Right ventricle myocardium inferior (tissue), 1 donor: ENCODE measurements around the gene HES1. TPM values are rescaled to one million over a fixed set of nuclear protein-coding genes. Genes with fewer than 3 reads are reported as not detected.
"Not testable (repeated sequence)": the region's sequence is repeated elsewhere in the genome, so short reads cannot be mapped to it uniquely, and the experiment has no call there.

ENCODE experiments used
- ATAC-seq: fragments of 200-7000 bp; cut with Tn5 transposase; one replicate; pipeline ENCODE4 v1.9.1; 2020; ENCODE audit warnings: mild to moderate bottlenecking, moderate library complexity
- DNase-seq: peaks from one replicate; pipeline ENCODE4 v3.0.0; 2021; ENCODE audit errors: missing footprints
- intact Hi-C: fragments of 100-400 bp; cut with DNase I; formaldehyde crosslinking; loops from one replicate; pipeline ENCODE4 v1.11.0; 2022
- total RNA-seq: library from RNA; stranded (reverse); fragmentation: NEBNext Ultra II Directional; extraction: Animal tissue kit (Norgen Biotek cat#: 25700); gene quantifications from one replicate; pipeline ENCODE4 v1.2.1, GENCODE V29; 2021
- donor health status: DM: no; HTN: yes; CAD: no; lungs with severe emphysema.

HES1 gene
- total RNA-seq, 1 donor from 2014 or later = 11.4 TPM

DNA sequence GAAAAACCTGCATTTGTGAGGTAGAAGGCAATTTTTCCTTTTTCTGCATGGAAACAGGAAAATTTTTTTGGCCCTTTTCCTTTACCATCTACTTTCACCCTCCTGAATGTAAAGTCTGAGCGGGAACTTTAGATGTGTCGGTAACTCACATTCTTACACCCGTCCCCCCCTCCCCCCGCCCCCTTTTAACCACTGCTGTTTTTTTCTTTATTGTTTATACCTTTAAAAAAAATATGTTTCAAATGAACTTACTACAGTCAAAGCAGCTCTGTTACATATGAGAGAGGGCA, 487 bp upstream of the HES1 start:
- DNase-seq (no peak), ATAC-seq (no peak)
- intact Hi-C loops = loop anchor here (1.0 to 5.0 kb wide), 3 partner anchors 65 to 153 kb away; no protein-coding TSS in a partner anchor

DNA sequence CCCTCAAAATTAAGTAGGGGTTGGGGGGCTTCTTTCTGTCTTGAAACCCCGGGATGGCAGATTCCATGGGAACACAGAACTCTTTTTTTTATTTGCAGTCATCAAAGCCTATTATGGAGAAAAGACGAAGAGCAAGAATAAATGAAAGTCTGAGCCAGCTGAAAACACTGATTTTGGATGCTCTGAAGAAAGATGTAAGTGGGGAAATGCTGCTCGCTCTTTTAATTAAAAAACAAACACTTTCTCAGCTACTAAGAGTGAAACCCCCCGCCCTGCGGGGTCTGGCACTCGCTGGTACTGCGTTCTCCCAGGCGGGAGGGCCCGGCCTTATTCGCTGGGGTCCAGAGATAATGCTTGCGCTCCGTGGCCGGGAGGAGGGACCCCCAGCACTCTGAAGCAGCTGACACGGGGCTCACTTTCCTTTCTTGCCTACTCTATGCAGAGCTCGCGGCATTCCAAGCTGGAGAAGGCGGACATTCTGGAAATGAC, 615 bp downstream of the HES1 start:
- intact Hi-C loops = loop anchor here (2.0 to 5.0 kb wide), 3 partner anchors 154 to 356 kb away; no protein-coding TSS in a partner anchor

DNA sequence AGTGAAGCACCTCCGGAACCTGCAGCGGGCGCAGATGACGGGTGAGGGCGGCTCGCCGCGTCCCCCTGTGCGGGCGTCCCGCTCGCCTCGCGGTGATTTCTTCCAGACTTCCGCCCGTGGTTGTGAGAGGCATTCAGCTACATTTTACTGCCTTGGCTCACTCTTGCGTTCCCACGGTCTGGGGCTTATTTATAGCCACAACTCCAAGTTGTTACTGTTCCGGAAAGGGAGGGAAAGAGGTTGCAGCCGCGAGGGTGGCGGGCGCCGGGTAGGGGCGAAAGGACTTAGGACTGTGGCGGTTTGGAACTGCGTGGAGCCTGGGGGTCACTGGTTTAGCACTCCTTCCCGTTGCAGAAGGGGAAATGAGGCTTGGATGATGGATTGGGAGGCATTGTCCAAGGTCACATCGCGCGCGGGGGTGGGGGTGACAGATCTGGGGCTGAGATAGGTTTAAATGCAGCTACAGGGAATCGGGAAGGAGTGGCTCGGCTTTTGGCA, 1.1 kb downstream of the HES1 start:
- no peak for ATAC-seq

More for the DNA sequence above, 615 bp downstream of the HES1 start:
- peak; percentile 71 for DNase-seq
- no peak for ATAC-seq

DNA sequence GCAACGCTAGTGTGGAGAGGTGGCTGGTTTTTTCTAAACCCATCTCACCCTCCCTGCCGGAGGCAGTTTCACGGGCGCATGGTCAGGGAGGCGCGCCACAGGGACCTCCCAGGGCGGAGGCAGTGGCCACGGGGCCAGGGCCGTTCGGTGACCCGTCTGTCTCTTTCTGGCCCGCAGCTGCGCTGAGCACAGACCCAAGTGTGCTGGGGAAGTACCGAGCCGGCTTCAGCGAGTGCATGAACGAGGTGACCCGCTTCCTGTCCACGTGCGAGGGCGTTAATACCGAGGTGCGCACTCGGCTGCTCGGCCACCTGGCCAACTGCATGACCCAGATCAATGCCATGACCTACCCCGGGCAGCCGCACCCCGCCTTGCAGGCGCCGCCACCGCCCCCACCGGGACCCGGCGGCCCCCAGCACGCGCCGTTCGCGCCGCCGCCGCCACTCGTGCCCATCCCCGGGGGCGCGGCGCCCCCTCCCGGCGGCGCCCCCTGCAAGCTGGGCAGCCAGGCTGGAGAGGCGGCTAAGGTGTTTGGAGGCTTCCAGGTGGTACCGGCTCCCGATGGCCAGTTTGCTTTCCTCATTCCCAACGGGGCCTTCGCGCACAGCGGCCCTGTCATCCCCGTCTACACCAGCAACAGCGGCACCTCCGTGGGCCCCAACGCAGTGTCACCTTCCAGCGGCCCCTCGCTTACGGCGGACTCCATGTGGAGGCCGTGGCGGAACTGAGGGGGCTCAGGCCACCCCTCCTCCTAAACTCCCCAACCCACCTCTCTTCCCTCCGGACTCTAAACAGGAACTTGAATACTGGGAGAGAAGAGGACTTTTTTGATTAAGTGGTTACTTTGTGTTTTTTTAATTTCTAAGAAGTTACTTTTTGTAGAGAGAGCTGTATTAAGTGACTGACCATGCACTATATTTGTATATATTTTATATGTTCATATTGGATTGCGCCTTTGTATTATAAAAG, 1.8 kb downstream of the HES1 start:
- DNase-seq (peak; percentile 82), ATAC-seq (no peak)
- intact Hi-C loops = loop anchor here (2.0 to 5.0 kb wide), 3 partner anchors 155 to 357 kb away; no protein-coding TSS in a partner anchor

More for the DNA sequence above, 1.1 kb downstream of the HES1 start:
- intact Hi-C loops = loop anchor here (2.0 to 5.0 kb wide), 3 partner anchors 155 to 356 kb away; no protein-coding TSS in a partner anchor
- DNase-seq = peak; percentile 74

DNA sequence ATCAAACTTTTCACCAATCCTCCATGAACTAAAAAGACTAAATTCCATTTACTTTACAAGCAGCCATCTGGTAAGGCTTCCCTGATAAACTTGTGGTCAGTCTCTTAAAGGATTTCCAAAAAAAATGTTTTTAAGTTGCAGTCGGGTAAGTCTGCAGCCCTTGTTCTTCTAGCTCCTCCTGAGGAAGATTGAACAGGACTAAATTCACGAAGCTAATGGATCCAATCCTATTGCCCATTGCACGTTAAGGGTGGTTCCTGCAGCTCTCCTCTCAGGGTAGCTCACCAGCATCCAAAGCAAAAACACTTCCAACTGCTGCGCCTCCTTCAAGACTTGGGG, 2.8 kb downstream of the HES1 start:
- no peak for ATAC-seq
- intact Hi-C loops = loop anchor here (5.0 kb wide), 1 partner anchor 156 kb away; no protein-coding TSS in a partner anchor
- DNase-seq = no peak

DNA sequence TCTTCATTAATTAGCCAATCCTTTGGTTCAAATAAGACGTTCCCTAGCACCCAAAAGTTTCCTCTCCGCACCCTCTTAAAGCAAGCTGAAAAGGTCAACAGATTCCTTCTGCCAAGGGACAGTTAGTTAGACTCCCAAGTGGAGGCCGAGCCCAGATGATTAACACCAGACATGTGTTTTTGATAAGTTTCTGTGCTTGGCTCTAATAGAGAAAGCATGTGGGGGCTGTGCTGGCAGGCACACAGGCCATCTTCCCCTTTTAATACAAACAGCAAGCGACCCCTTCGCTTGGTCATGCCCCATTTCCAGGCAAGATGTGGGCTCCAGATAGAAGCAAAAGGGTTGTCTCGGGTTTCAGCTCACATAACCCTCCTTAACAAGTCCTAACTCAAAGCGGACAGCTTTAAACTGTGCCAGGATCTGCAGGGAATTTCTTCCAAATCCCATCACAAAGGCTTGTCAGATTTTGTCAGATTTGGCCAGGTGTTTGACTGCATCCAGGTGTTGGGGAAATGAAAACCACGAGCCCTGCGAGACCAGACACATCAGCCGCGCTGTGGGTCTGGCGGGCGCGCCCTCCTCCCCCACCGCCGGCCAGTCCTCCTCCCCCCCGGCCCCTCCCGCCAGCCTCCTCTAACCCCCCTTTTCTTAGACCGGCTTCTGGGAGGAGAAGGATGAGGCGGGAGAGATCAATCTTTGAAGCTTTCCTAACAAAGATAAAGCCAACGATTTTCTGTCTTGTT, 3.3 kb downstream of the HES1 start:
- intact Hi-C loops = loop anchor here (5.0 kb wide), 1 partner anchor 157 kb away; no protein-coding TSS in a partner anchor
- DNase-seq = peak; percentile 54
- no peak for ATAC-seq

DNA sequence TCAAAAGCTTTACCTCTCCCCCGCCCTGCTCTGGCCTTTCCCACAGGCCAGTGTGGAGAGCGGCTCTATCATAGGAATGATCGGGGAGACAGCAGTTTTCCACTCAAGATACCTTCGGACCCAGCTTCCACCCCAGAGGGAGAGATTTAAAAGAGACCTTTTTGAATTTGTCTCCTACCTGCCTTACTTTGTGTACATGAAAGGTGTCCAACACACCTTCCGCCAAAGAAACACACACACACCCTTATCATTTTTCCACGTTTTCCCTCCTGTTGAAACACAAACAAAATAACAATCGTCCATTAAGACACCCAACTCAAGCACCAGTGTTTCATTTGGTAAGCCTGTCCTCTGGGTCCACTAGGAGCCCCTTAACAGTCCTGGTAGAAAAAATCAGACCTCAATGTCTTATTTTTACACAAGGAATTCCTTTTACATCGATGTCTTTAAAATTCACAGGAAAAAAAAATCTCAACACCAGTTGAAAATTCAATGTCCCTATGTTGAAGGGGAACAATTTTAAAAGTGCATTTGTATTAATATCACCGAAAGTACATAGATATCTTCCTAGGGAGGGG, 4.0 kb downstream of the HES1 start:
- ATAC-seq (no peak), DNase-seq (no peak)
- intact Hi-C loops = loop anchor here (5.0 kb wide), 1 partner anchor 158 kb away; no protein-coding TSS in a partner anchor

DNA sequence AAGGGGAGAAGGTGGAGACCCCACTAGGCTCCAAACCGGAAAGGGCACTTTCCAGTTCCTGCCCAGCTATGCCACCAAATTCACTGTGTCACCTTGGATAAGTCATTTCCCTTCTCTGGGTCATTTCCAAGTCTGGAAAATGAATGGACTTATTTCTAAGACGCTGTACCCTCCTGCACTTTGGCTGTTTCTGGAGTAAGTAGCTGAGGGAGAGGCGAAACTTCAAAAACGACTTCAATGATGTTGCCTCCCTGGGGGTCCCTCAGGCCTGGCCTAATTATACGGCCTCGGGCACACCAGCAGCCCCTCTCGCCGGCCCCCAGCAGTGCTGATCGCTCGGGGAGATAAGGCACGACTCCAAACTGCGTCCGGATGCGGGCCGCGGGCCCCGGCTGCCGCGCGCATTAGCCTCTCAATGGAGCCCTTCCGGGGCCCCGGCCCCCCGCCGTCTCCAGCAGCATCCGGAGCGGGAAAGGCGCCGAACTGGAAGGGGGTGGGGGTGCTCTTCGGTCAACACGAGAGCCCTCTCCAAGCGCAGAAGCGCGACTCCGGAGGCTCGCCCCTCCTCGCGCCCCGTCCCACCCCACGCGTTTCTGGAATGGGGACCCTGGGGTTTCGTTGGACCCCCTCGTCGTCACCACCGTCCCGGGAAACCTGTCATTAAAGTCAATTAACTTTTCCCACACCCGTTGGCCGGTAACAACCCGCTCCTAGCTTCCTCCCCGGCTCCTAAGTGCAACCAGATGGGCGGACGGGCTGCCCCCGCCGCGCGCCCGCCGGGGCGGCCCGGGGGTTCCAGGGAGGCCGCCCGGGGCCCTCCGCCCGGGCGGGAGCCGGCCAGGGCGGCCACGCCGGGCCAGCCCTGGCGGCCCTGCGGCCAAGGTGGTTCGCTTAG, 4.8 kb downstream of the HES1 start:
- ATAC-seq = peak; percentile 42
- DNase-seq = peak; percentile 82
- intact Hi-C loops = loop anchor here (1.0 kb wide), 2 partner anchors 131 to 175 kb away; no protein-coding TSS in a partner anchor

DNA sequence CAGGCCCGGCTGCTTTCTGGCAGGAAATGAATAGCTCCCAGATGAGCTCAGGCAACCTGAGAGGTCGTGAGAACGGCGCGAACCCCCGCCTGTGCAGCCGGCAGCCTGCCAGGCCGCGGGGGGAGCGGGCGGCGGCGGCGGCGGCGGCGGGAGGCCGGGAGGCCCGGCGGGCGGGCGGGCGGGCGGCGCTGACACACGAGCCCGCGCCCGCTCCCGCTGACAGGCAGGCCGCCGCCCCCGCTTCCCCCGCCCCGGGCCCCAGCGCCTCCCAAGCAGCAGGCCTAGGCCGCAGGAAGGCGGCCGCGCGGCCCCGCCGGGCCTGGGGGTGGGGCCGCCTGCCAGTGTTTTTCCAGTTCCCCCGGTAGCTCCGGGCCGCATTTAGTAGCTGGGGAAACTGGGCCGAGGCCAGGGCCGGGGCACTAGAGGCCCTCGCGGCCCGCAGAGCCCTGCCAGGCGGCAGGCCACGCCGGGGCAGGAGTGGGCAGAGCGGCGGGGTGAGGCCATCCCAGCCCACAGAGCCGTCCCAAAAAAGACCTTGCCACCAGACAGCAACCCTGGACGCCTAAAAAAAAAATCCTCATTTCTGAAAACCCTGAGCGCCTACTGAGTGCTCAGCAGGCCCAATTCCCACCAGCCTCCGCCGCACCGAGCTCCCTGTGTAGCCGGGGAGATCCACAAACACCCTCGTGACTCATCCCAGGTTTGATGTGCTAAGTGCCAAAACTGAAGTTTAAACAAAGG, 5.6 kb downstream of the HES1 start:
- intact Hi-C loops = loop anchor here (1.0 kb wide), 2 partner anchors 130 to 174 kb away; no protein-coding TSS in a partner anchor
- peak; percentile 85 for ATAC-seq

DNA sequence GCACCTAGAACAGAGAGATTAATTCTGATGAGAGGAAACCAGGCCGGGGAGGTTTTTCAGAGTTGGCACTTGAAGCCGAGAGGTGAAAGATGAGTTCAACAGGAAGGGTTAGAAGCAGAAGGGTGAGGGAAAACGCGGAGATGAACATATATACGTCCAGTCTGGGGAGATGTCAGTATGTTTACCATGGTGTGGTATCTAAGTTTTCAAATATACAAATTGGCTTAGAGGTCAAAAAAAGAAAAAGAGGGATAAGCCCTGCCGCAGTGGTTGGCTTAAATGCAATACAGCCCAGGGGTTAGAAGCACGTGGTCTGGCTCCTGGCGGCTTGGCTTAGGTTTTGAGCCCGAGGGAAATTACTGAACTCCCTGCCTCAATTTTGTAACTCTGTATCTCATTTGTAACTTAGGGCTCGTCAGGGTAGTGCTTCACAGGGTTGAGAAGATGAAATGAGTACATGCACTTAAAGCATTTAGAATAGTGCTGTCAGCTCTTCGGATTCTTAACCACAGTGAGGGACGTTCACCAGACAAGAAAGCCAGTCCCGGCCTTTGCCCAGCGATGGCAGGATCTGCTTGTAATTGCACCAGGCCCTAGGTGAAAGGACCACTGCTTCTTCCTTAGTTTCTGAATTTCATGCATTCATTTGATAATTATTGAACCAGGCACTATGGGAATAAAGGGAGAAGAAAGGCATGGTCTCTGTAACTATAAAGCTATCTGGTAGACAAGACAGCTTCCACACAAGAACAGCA, 6.4 kb downstream of the HES1 start:
- ATAC-seq (peak; percentile 51), DNase-seq (peak; percentile 66)
- intact Hi-C loops = no loop called here

More for the DNA sequence above, 5.6 kb downstream of the HES1 start:
- DNase-seq = peak; percentile 94

DNA sequence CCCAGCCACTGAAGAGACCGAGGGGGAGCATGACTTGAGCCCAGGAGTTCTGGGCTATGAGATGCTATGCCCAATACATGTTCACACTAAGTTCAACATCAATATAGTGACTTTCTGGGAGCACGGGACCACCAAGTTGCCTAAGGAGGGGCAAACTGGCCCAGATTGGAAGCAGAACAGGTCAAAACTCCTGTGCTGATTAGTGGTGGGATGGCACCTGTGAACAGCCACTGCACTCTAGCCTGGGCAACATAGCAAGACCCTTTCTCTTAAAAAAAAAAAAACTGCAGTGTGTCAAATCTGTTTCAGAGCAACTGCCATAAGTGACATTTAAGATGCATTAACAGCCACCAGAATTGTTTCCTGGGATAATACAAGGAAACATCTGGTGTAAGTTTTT, 9.8 kb downstream of the HES1 start:
- DNase-seq (no peak), ATAC-seq (no peak)
- intact Hi-C loops = no loop called here

DNA sequence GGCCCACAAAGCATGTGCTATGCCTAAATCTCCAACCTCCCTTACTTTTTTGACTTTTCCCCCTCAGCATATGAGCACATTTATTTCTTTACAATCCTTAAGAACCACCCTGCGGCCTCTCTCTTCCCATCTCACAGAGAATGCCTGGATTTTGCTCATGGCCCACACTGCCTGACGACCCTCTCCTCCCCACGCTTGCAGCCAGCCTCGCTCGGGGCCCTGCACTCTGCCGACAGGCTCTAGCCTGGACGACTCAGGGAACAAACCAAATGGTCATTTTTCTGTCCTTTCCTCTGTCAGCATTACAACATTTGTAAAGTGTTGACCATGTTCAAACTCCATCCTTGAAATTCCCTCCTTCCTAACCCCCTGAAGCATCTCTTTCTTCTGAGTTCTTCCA, 11.7 kb downstream of the HES1 start:
- DNase-seq (no peak), ATAC-seq (no peak)
- intact Hi-C loops = no loop called here

DNA sequence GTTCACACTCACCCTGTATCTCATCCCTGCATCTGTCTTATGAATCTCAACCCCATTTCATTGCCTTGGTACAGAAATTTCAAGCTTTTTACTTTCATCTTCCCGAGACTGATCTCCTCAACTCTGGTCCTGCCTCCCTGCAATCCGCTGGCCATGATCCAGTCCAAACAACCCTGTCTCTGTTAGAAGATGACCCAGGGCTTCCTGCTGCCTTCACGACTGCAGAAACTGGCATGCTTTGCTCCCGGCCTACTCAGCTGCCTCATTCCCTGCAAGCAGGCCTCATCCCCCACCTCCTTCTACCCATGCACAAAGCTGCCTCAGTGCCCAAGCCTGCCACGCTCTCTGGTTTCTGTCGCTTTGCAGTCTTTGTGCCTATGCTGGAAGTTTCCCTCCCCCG, 12.4 kb downstream of the HES1 start:
- intact Hi-C loops = no loop called here
- DNase-seq = no peak
- no peak for ATAC-seq

DNA sequence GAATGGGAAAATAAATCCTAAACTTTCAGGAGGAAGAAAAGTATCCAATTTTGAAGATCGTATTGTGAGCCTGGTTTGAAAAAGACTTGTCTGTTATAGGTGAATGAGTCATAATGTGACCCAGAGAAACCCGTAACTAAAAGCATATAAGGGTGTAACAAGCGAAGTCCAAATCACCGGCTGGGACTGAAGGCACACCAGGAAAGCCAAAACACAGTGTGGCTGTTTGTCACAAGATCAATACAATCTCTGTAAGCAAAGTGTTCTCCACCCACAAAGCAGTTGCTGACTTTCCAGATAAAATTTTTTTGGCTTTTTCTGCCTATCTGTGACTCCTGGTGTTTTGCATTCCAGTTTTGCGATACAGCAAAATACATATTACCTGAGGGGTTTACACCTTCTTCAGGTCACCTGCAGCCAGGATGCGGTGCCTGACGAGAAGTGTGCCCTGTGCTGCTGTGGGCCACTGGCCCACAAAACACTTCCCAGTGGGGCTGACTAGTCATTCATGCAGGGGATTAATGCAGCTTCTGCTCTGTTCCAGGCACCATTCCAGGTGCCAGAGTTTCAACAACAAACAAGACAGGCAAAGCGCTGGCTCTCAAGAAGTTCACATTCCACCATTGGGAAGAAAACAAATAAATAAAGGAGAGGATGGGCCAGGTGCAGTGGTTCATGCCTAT, 14.4 kb downstream of the HES1 start:
- ATAC-seq (no peak), DNase-seq (no peak)
- intact Hi-C loops = no loop called here

DNA sequence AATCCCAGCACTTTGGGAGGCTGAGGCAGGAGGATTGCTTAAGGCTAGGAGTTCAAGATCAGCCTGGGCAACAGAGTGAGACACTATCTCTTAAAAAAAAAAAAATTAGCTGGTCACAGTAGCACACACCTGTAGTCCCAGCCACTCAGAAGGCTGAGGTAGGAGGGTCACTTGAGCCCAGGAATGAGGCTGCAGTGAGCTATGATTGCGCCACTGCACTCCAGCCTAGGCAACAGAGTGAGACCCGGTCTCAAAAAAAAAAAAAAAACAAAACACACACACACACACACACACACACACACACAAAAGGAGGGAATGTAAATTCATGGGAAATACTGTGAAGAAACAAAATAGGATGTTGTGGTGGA, 15.0 kb downstream of the HES1 start:
- intact Hi-C loops, ATAC-seq, DNase-seq: not testable (repeated sequence)

DNA sequence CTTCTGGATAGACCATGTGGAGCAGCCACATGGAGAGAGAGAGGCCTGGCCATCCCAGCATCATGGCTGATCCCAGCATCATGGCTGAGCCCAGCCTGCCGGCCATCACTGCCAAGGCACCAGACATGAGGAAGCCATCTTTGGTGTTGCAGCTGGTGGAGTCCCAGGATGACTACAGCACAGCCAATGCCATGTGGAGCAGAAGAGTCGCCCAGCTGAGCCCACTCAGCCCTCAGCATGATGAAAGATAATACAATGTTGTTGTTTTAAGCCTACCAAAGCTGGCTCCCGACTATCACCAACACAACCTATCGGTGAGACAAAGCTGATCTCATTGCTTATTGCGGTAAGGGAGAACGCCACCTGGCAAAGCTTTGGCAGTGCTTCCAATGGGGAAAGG, 18.4 kb downstream of the HES1 start:
- intact Hi-C loops = no loop called here

More for the DNA sequence above, 18.4 kb downstream of the HES1 start:
- no peak for ATAC-seq
- DNase-seq = no peak
